SK-N-SH treated with all-trans-retinoic acid at 6 μM for 48 hours (cell line): ENCODE data around the gene ANXA7.

ENCODE experiments used
- RARB ChIP-seq: fragments of 250-450 bp; sonication (Bioruptor Pico); IDR thresholded peaks from 2 replicates; pipeline ENCODE4 v1.8.0; 2021; ENCODE audit warnings: mild to moderate bottlenecking, moderate library complexity
- ZC3H10 ChIP-seq: fragments of 250-450 bp; sonication (Bioruptor Pico); IDR thresholded peaks from 2 replicates; pipeline ENCODE4 v1.5.1; 2021; ENCODE audit warnings: mild to moderate bottlenecking, moderate library complexity

DNA sequence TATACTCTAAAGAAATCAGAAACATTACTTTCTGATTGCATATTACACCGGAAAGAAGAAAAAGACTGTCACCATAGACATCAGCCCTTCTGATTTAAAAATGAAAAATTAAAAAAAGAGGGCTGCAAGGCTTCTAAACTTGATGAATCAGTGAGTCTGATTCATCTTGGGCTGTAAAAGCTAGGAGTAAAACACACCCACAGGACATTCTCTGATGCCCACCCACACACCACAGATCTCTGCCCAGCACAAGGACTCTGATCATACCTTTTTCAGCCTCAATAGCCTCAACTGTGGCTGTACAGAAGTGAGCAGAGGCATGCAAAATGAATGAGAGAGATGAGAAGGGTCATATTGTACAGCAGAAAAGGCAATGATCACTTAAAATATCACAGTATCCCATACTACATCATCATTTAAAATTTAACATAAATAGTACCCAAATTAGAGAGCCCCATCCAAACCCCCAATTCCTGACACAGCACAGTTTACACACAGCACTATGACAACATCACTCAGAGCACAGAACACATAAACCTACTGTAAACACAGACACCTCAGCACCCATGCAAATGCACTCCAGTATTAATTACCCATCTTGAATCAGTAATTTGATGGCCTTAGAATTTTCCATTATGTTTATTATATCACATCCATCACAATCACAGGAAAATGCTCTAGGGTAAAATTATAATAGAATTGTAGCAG, 25.9 kb upstream of the ANXA7 start:
- TF ChIP-seq RARB, result no peak
- TF ChIP-seq ZC3H10 (CRISPR knock-in tag), result no peak
